DND-41 (cell line): ENCODE measurements around the gene OR6S1.

Source experiments
- CTCF ChIP-seq: IDR thresholded peaks from 2 replicates; pipeline ENCODE4 v1.5.1; 2012; ENCODE audit warnings: borderline replicate concordance, low read length, moderate library complexity, mild to moderate bottlenecking; ENCODE audit not compliant: poor library complexity, severe bottlenecking; ENCODE audit errors: extremely low read depth
- EZH2 ChIP-seq: IDR thresholded peaks from 3 replicates; pipeline ENCODE4 v1.6.1; 2012; ENCODE audit warnings: borderline replicate concordance, low read depth, mild to moderate bottlenecking, moderate library complexity, low read length, inconsistent platforms; ENCODE audit not compliant: severe bottlenecking

GRCh38 chr14:20592574-20592973, 48.9 kb downstream of the OR6S1 start:
- TF ChIP-seq CTCF (no peak), EZH2 (no peak)
